Activated naive CD4-positive, alpha-beta T cell treated with anti-CD3 and anti-CD28 coated beads, Interleukin-2, amount 50 U/mL, for 16 hours (primary cell): ENCODE measurements around the gene PPP1R10.

Experiments
- DNase-seq: peaks from one replicate; pipeline ENCODE4 v3.0.0-alpha.2; 2020

Gene PPP1R10

GRCh38 chr6:30597315-30598144 is 19.5 kb downstream of the PPP1R10 start:
- peak; percentile 79 for DNase-seq

GRCh38 chr6:30592287-30592686 is 24.8 kb downstream of the PPP1R10 start:
- DNase-seq, result no peak

DNA sequence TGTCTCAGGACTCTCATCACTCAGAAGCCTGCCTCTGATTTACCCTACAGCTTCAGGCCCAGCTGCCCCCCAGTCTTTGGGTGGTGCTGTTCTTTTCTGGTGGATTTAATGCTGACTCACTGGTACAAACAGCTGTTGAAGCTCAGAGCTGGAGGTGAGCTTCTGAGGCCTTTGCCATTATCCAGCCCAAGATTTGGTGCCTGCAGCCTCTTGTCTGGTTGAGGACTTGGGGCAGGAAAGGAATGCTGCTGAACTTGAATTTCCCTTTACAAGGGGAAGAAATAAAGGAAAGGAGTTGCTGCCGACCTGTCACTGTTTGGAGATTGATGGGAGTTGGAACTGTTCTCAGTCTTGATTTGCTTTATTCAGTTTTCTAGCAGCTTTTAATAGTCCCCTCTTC is 26.0 kb downstream of the PPP1R10 start:
- no peak for DNase-seq

GRCh38 chr6:30590509-30590908 is 26.5 kb downstream of the PPP1R10 start:
- no peak for DNase-seq

GRCh38 chr6:30589754-30590358 is 27.2 kb downstream of the PPP1R10 start:
- no peak for DNase-seq

GRCh38 chr6:30583921-30584320 is 33.1 kb downstream of the PPP1R10 start:
- DNase-seq, result no peak

DNA sequence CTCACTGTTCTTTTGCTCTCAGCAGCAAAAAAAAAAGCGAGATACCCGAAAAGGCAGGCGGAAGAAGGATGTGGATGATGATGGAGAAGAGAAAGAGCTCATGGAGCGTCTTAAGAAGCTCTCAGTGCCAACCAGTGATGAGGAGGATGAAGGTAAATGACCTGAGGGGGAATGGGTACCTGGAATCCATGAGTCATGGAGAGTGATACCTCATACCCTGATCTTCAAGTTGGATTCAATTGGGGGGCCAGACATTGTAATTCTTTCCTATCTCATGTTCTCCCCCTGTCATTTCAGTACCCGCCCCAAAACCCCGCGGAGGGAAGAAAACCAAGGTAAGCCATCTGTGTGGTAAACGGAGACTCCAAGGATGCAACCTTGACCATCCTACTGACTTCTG is 39.0 kb downstream of the PPP1R10 start:
- no peak for DNase-seq

DNA sequence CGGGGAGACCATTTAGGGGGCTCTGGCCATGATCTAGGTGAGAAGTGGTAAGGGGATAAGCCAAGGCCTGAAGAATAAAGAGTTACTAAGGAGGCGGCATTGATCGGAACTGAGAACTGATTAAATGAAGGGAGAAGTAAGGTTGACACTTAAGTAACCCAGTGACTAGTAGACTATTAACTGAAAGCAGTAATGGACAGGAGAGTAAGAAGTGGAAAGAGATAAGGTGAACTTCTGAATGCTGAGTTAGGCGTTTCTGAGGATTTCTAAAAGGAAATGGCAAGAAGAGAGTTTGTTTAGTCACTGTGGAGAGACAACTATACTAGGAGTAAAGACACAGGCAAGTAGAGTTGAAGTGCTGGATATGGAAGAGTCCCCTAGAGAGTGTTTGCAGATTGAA is 43.9 kb downstream of the PPP1R10 start:
- DNase-seq, result no peak

DNA sequence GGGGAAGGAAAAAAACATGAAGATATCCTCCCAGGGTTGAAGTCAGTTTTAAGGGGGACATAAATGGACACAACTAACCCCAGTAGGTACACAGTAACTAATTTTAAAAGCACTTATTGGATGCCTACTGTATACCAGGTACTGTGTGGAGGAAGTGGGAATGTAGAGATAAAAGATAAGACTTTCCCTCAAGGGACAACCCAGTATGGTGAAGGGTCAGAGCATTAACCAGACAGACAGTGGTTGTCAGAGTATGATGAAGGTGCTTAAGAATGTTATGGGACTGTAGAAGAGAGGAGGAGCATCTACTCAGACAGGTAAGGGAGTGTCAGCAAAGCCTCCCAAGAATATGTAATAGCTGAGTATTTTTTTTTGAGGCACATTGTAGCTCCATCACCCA is 44.9 kb downstream of the PPP1R10 start:
- no peak for DNase-seq

GRCh38 chr6:30571762-30572082 is 45.3 kb downstream of the PPP1R10 start:
- no peak for DNase-seq

DNA sequence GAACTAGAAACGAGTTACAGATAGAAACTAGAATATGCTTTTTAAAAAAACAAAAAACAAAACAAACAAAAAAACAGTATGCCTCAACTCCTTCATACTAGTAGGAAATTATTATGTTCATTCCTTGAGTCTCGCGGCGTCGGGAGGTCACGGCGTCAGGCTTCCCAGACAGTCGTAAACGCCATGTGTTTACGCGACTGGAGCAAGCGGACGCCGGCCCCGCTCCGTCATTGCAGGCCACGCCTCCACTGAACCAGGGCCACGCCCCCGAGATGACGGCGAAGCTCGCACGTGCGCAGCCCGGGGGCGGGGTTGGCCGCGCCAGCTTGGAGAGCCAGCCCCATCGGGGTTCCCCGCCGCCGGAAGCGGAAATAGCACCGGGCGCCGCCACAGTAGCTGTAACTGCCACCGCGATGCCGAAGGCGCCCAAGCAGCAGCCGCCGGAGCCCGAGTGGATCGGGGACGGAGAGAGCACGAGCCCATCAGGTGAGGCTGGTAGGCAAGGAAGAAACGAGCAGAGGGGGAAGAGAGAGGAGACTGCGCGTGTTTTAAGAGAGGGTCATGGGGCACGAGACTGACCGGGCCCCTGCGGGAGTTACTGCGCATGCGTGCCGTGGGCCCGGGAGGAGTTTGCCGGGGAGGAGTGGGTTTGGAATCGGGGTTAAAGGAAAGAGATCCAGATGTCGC is 45.8 kb downstream of the PPP1R10 start, which contains the start of gene ABCF1:
Gene ABCF1 (plus strand): TSS at position 368 of the 687 bp plus-strand sequence. CDS start 46 bp downstream, at position 414.
- DNase-seq, result peak; percentile 100

DNA sequence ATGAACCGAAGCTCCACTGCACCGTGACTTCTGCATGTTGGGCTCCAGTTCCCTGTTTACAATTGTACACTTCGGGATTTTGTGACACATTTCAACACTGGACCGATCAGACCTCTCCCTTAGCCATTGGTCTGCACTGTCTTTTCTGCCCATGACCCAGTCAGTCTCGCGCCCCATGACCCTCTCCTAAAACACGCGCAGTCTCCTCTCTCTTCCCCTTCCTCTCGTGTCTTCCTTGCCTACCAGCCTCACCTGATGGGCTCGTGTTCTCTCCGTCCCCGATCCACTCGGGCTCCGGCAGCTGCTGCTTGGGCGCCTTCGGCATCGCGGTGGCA is 46.3 kb downstream of the PPP1R10 start:
- no peak for DNase-seq

GRCh38 chr6:30570263-30570662 is 46.8 kb downstream of the PPP1R10 start:
- DNase-seq, result no peak

GRCh38 chr6:30568245-30568644 is 48.8 kb downstream of the PPP1R10 start:
- DNase-seq, result peak; percentile 63

- no peak for DNase-seq
Observed at GRCh38 chr6:30565772-30566171, 51.3 kb downstream of the PPP1R10 start.

- DNase-seq, result no peak
Observed at GRCh38 chr6:30564114-30564513, 52.9 kb downstream of the PPP1R10 start.

- no peak for DNase-seq
Observed at GRCh38 chr6:30562470-30563425, 54.3 kb downstream of the PPP1R10 start.

- DNase-seq, result no peak
Observed at GRCh38 chr6:30560930-30561329, 56.1 kb downstream of the PPP1R10 start.

DNA sequence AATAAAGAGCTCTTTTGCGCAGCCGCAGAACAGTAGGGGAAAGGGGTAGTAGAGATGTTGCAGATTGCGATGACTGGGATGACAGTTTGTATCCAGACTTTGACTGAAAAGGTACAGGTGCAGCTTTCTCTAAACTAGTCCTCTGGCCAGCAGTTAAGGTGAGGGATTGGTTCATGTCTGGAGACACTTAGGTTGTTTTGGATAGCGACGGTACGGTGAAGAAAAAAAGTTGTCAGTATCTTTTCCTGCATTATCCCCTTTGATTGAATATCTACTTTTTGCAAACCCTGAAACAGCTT is 59.4 kb downstream of the PPP1R10 start:
- DNase-seq, result no peak

DNA sequence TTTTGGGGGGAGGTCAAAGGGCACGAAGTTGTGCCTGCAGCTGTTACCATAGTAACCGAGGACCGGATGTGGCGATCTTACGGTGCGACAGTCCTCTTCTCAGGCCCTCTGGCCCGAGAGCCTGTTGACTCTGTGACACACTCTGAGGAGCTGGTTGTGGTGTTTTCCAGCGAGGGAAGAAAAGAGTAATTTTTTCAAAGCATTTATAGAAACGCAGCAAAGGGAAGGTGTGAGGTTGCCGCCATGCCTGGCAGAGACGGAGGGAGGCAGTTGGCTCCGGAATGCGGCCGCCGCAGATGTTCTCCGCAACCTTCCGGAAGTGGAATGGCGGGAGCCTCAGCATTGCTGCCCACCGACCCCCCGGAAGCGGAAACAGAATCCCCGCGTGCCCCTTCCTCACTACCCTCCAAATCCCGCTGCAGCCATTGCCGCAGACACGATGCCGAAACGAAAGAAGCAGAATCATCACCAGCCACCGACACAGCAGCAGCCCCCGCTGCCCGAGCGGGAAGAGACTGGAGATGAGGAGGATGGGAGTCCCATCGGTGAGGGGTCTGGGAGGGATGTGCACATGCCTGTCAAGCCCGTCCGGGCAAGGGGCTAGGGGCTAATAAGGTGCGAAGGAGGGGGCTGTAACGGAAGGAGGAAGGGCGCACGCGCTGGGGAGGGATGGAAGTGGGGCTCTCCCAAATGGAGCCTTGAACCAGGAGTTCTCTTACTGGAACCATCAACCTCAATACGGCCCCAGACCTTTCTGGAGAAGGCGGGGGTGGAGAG is 59.9 kb downstream of the PPP1R10 start, which contains the start of gene PRR3:
Gene PRR3 (plus strand): TSS at position 390 of the 777 bp plus-strand sequence. CDS start 50 bp downstream, at position 440.
- DNase-seq, result peak; percentile 90

DNA sequence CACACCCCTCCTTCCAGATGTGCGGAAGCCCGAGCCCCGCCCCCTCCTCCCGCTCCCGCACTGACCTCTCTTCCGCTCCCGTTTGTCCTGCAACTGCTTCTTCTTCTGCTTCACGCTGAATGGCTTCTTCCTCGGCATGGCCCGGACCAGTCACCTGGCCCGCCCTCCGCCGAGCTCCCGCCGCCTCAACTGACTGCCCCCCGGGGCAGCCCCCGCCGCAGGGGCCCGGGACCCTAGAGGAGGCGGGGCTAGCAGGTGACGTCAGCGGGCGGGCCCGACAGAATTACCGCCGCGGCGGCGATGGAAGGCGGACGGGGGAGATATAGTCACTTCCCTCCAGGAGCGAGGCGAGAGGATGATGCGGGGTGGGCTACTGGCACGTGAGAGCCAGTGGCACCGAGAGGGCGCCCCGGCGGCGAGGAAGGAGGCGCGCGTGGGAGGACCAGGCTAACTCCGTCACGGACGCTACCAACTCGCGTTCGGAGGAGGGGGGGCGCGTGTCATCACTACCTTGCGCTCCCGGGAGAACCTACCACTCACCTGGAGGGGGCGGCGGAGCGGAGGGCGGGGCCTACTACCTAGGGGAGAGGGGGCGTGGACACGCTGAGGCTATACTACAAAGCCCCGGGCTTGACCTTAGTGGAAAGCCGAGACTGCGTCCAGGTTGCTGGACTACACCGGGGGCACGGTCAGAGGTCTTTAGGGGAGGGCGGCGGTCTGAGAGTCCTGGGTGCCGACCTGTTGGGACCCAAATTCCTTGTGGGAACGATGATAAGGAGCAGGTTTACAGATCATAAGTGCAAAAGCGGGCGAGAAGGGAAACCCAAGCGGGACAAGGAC is 60.8 kb downstream of the PPP1R10 start, which contains the start of gene GNL1:
Gene GNL1 (minus strand): TSS at position 424 of the 840 bp plus-strand sequence. CDS start 286 bp downstream, at position 138.
- DNase-seq, result peak; percentile 99
